ENCODE results near the gene ANGPTL2. TPM values are rescaled to one million over a fixed set of nuclear protein-coding genes. Genes with fewer than 3 reads are reported as not detected.

Gene ANGPTL2
- total and polyA plus RNA-seq, 4 donors, result 0.93 to 3.2 (median 1.9) TPM

DNA sequence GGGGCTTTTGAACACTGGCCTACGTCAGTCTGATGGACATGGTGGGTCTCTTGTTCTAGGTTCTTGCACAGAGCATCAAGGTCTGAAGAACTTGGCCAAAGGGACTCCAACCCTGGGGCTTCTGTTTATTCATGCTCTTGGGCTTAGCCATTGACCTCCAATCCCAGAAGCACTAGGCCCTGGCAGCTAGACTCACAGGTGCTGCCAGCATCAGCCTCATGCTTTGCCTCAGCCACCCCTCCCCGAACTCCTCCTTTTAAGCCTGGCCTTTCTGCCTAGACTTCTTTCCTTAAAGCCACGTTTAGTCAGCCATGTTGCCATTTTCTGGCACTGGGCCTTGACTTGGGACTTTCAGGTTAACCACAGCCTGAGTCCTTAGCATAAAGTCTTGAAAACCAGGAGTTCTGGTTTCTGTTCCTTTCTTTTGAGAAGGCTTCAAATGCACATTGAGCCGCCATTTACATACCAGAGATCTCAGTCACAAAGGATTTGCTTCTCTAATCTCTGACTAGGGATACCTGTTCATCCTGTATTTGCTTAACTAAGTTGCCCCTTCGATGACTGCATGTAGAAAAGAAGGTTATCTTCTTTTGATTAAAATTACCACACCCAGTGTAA lies 54.7 kb downstream of the ANGPTL2 start:
- no peak overlapping the region for H3K27ac ChIP-seq (ENCODE audit: low read depth in 1 of 2, low read length in 2 of 2)
- no peak overlapping the region for H3K4me3 ChIP-seq (ENCODE audit: low read depth in 1 of 3, low read length in 3 of 3)
- H3K27me3 ChIP-seq (ENCODE audit: control insufficient read depth in 4 of 4, insufficient read depth in 4 of 4, low read length in 3 of 4), result no peaks in the 10 kb centered on the region
- no peak overlapping the region for H3K9ac ChIP-seq (ENCODE audit: low read depth in 1 of 2, low read length in 2 of 2)
- H3K4me1 ChIP-seq (ENCODE audit: control insufficient read depth in 4 of 4, insufficient read depth in 4 of 4, low read length in 3 of 4), result no peaks in the 10 kb centered on the region
- no peaks in the 10 kb centered on the region for H3K9me3 ChIP-seq (ENCODE audit: control insufficient read depth in 4 of 4, low read length in 3 of 4)
- H3K36me3 ChIP-seq (ENCODE audit: control insufficient read depth in 4 of 4, insufficient read depth in 3 of 4, low read depth in 1 of 4, low read length in 3 of 4), result no peaks in the 10 kb centered on the region
- WGBS, result 89% methylated on average over 5 of the region's 5 CpGs
- no peak for DNase-seq (ENCODE audit: low spot score)
- TF ChIP-seq EGR1 (IDR thresholded peaks at IDR 0.05; ENCODE audit: low read depth in 2 of 2) (no peak), RAD21 (IDR thresholded peaks at IDR 0.05) (no peak), FOXA1 (IDR thresholded peaks at IDR 0.05) (no peak), SP1 (IDR thresholded peaks at IDR 0.05) (no peak), JUND (IDR thresholded peaks at IDR 0.05) (no peak), FOXA2 (IDR thresholded peaks at IDR 0.05) (no peak), HNF4A (conservative IDR thresholded peaks at IDR 0.05) (no peak), RXRA (IDR thresholded peaks at IDR 0.05) (no peak), TAF1 (conservative IDR thresholded peaks at IDR 0.05) (no peak), HNF4G (IDR thresholded peaks at IDR 0.05) (no peak), YY1 (IDR thresholded peaks at IDR 0.05) (no peak), NR2F2 (IDR thresholded peaks at IDR 0.05) (no peak)
- TF ChIP-seq, protein P1, sequence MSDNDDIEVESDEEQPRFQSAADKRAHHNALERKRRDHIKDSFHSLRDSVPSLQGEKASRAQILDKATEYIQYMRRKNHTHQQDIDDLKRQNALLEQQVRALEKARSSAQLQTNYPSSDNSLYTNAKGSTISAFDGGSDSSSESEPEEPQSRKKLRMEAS (IDR thresholded peaks at IDR 0.05), result no peak
- TF ChIP-seq, protein P2, sequence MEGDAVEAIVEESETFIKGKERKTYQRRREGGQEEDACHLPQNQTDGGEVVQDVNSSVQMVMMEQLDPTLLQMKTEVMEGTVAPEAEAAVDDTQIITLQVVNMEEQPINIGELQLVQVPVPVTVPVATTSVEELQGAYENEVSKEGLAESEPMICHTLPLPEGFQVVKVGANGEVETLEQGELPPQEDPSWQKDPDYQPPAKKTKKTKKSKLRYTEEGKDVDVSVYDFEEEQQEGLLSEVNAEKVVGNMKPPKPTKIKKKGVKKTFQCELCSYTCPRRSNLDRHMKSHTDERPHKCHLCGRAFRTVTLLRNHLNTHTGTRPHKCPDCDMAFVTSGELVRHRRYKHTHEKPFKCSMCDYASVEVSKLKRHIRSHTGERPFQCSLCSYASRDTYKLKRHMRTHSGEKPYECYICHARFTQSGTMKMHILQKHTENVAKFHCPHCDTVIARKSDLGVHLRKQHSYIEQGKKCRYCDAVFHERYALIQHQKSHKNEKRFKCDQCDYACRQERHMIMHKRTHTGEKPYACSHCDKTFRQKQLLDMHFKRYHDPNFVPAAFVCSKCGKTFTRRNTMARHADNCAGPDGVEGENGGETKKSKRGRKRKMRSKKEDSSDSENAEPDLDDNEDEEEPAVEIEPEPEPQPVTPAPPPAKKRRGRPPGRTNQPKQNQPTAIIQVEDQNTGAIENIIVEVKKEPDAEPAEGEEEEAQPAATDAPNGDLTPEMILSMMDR (IDR thresholded peaks at IDR 0.05; ENCODE audit: low read depth, low read length, missing input control), result no peak
- TF ChIP-seq, protein P3, sequence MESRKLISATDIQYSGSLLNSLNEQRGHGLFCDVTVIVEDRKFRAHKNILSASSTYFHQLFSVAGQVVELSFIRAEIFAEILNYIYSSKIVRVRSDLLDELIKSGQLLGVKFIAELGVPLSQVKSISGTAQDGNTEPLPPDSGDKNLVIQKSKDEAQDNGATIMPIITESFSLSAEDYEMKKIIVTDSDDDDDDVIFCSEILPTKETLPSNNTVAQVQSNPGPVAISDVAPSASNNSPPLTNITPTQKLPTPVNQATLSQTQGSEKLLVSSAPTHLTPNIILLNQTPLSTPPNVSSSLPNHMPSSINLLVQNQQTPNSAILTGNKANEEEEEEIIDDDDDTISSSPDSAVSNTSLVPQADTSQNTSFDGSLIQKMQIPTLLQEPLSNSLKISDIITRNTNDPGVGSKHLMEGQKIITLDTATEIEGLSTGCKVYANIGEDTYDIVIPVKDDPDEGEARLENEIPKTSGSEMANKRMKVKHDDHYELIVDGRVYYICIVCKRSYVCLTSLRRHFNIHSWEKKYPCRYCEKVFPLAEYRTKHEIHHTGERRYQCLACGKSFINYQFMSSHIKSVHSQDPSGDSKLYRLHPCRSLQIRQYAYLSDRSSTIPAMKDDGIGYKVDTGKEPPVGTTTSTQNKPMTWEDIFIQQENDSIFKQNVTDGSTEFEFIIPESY (IDR thresholded peaks at IDR 0.05), result no peak
- TF ChIP-seq, protein P4, sequence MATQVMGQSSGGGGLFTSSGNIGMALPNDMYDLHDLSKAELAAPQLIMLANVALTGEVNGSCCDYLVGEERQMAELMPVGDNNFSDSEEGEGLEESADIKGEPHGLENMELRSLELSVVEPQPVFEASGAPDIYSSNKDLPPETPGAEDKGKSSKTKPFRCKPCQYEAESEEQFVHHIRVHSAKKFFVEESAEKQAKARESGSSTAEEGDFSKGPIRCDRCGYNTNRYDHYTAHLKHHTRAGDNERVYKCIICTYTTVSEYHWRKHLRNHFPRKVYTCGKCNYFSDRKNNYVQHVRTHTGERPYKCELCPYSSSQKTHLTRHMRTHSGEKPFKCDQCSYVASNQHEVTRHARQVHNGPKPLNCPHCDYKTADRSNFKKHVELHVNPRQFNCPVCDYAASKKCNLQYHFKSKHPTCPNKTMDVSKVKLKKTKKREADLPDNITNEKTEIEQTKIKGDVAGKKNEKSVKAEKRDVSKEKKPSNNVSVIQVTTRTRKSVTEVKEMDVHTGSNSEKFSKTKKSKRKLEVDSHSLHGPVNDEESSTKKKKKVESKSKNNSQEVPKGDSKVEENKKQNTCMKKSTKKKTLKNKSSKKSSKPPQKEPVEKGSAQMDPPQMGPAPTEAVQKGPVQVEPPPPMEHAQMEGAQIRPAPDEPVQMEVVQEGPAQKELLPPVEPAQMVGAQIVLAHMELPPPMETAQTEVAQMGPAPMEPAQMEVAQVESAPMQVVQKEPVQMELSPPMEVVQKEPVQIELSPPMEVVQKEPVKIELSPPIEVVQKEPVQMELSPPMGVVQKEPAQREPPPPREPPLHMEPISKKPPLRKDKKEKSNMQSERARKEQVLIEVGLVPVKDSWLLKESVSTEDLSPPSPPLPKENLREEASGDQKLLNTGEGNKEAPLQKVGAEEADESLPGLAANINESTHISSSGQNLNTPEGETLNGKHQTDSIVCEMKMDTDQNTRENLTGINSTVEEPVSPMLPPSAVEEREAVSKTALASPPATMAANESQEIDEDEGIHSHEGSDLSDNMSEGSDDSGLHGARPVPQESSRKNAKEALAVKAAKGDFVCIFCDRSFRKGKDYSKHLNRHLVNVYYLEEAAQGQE (IDR thresholded peaks at IDR 0.05), result no peak

DNA sequence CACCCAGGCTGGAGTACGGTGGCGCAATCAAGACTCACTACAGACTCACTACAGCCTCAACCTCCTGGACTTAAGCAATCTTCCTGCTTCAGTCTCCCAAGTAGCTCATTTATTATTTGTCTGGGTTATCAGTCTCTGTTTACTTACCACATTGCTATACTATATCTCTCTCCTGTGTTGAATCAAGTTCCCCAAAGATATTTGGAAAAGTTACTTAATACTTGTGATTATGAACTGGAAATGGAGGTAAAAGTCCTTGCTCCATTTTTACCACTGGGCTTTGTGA lies 55.6 kb downstream of the ANGPTL2 start:
- 90% methylated on average over 2 of the region's 2 CpGs for WGBS
- no peak overlapping the region for H3K9ac ChIP-seq (ENCODE audit: low read depth in 1 of 2, low read length in 2 of 2)
- DNase-seq (ENCODE audit: low spot score), result no peak
- no peak overlapping the region for H3K4me3 ChIP-seq (ENCODE audit: low read depth in 1 of 3, low read length in 3 of 3)
- no peaks in the 10 kb centered on the region for H3K4me1 ChIP-seq (ENCODE audit: control insufficient read depth in 4 of 4, insufficient read depth in 4 of 4, low read length in 3 of 4)
- H3K36me3 ChIP-seq (ENCODE audit: control insufficient read depth in 4 of 4, insufficient read depth in 3 of 4, low read depth in 1 of 4, low read length in 3 of 4), result no peaks in the 10 kb centered on the region
- H3K9me3 ChIP-seq (ENCODE audit: control insufficient read depth in 4 of 4, low read length in 3 of 4), result no peaks in the 10 kb centered on the region
- TF ChIP-seq, protein P4 (IDR thresholded peaks at IDR 0.05), result no peak
- no peak for TF ChIP-seq RXRA (IDR thresholded peaks at IDR 0.05)
- TF ChIP-seq, protein P1 (IDR thresholded peaks at IDR 0.05), result no peak
- TF ChIP-seq YY1 (IDR thresholded peaks at IDR 0.05), result no peak
- no peak for TF ChIP-seq RAD21 (IDR thresholded peaks at IDR 0.05)
- TF ChIP-seq HNF4A (conservative IDR thresholded peaks at IDR 0.05), result no peak
- TF ChIP-seq, protein P2 (IDR thresholded peaks at IDR 0.05; ENCODE audit: low read depth, low read length, missing input control), result no peak
- TF ChIP-seq HNF4G (IDR thresholded peaks at IDR 0.05), result no peak
- TF ChIP-seq, protein P5, sequence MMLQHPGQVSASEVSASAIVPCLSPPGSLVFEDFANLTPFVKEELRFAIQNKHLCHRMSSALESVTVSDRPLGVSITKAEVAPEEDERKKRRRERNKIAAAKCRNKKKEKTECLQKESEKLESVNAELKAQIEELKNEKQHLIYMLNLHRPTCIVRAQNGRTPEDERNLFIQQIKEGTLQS (IDR thresholded peaks at IDR 0.05), result no peak
- H3K27ac ChIP-seq (ENCODE audit: low read depth in 1 of 2, low read length in 2 of 2), result no peak overlapping the region
- no peaks in the 10 kb centered on the region for H3K27me3 ChIP-seq (ENCODE audit: control insufficient read depth in 4 of 4, insufficient read depth in 4 of 4, low read length in 3 of 4)
